NCI-H345 (cell line): ENCODE measurements around the gene TPBG.
A peak's percentile ranks its signal among the peaks of the same experiment; 100 is the strongest.

ENCODE experiments used
- DNase-seq: peaks from one replicate; lab custom pipeline; 2025; lab: John Stamatoyannopoulos, UW

The TPBG gene, protein sequence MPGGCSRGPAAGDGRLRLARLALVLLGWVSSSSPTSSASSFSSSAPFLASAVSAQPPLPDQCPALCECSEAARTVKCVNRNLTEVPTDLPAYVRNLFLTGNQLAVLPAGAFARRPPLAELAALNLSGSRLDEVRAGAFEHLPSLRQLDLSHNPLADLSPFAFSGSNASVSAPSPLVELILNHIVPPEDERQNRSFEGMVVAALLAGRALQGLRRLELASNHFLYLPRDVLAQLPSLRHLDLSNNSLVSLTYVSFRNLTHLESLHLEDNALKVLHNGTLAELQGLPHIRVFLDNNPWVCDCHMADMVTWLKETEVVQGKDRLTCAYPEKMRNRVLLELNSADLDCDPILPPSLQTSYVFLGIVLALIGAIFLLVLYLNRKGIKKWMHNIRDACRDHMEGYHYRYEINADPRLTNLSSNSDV

DNA sequence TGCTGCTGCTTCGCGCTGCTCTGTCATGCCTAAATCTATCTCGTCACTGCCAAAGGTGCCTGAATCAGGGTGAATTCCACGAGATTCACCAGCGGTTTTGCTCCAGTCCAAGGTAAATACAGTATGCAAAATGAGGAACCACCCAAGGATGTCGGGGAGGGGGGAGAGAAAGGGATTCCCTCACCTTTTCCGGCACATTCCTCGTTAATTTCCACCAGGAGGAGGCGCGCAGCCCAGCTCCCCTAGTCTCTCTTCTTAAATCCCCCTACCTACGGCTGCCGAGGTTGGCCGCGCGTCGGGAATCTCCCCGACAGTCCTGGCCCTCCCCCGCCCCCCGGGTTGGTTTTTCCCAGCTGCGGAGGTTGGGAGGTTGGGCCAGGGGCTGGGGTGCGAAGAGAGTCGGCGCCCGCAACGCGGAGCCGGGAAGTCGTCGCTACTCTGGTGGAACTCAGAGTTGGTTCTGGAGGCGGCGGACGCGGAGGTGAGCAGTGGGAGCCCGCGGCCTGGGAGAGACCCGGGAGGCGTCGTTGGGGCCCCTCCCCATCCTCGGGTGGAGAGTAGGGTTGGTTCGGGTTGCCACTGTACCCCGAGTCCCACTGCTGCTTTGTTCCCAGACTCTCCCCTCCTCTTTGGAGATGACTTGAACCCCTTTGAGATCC is at the start of gene TPBG:
TSS of gene TPBG (plus strand) at position 390 of the 659 bp plus-strand sequence. CDS start 1,145 bp downstream, outside the sequence.
- DNase-seq = peak; percentile 81

DNA sequence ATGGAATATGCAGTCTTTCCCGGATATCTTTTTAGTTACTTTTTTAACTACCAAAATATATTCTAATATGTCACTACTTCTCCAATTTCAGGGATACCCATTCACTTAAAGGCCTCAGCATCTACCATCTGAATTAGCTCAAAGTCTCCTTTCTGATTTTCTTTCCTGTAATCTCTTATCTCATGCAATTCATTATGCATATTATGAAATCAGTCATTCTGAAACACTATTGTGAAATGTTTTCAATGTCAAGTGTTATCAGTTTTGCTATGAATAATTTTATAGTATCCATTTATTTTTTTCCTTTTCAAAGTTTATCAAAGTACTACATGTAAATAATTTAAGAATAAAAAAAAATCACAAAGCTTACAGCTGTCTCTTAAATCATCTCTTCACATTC is 41.2 kb upstream of the TPBG start:
- DNase-seq = no peak

DNA sequence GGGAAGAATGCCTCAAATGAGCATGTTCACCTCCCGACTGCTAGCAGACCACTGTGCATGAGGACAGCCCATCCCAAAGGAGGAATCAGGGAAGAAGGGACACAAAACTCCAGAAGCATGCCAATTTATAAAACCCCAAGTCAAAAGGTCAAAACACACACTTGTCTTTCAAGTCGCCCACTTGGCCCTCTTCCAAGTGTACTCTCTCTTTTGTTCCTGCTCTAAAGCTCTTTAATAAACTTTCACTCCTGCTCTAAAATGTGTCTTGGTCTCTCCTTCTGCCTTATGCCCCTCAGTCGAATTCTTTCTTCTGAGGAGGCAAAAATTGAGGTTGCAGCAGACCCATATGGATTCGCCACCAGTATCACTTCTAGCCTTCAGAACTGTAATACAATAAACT is 33.9 kb upstream of the TPBG start:
- no peak for DNase-seq

DNA sequence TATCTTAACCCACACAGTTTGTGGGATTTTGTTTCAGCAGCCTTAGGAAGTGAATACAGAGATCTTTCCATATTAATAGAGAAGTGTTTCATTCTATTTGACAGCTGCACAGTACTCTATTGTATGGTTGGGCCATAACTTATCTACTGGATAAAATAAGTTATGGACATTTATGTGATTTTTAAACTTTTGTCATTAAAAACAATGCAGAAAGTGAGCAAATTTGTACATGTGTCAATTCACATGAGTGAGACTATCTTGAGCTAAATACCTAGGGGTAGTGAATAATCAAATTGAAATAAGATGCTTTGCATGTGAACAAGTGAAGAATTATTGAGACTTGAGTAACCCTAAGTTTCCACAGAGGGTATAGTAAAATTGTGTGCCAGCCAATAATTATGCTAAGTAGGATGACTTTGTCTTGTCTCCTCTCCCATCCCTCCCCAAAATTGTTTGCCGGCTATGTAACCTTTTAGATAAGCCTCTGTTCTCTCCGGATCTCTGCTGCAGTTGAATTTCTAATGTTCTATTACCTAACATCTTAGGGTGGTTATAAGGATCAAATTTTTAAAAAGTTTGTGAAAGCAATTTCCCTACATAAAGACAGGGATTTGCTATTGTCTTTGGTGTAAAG is 33.3 kb upstream of the TPBG start:
- no peak for DNase-seq

DNA sequence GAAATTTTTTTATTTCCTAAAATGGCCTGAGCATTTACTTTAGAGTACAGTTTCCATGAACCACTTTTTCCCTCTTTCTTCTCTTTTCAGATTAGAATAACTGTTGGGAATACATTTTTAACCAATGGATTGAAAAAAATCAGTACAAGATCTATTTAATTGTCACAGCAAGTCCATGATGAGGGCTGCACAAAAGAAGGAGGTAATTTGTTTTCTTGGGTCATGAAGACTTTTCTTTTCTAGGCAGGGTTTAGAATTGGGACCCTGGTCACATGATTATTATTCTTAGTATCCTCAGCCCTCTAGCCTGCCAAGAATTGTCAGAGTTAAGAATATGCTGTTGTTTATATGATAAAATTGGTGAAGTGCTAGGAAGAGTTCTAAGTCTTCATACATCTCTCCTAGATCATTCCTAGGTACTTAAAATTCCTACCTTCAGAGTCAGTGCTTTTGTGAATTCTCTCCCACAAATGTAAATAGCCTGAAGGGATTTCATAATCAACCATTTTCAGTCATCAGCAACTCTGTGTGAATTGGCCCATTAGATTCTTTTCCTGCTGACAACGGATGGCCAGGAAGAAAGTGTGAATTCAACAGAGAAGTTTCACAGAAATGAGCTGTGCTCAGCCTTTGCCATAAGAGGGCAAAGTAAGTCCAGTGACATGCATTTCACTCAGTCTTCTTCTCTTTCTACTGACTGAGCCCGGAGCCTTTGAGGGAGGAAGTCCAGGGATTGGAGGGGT is 32.4 kb upstream of the TPBG start:
- DNase-seq = peak; percentile 13

DNA sequence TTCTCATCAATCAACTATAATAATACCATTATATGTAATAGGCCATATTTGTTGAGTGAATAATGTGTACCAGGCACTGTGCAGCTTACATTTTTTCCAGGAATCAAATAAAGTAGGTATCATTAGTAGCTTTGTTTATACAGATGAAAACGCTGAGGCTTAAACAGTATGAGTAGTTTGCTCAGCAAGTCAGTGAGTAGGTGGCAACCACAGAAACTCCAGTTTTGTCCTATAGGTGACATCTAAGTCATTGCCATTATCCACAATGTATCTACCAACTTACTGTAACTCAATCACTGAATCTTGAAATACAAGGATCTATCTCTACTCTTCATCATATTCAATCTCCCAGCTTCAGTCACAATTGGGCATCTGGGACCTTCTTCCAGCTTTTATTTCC is 29.8 kb upstream of the TPBG start:
- DNase-seq = no peak

DNA sequence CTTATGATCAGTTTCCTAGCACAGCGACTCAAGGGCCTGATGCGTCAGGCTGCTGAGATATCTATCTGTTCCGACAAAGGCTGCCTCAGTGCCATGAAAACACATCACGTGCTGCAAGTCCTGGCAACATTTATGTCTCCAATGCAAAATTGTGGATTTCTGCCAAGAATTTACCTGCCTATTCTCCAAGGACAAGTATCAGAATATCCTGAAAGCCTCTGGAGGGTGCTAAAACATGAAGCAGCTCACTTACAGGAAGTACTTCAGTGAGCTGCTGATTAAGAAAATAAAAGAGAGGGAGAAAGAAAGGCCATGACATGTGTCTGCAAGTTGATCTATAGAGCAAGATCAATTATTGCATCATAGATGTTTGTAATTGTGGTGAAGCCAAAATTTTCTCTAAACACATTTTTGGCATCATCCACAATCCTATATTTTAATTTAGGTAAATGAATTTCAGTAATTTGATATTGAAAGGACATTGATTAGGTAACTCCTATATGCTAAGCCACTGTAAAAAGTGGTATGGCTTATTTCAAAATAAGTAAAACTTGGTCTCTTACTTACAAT is 25.8 kb upstream of the TPBG start:
- peak; percentile 75 for DNase-seq

DNA sequence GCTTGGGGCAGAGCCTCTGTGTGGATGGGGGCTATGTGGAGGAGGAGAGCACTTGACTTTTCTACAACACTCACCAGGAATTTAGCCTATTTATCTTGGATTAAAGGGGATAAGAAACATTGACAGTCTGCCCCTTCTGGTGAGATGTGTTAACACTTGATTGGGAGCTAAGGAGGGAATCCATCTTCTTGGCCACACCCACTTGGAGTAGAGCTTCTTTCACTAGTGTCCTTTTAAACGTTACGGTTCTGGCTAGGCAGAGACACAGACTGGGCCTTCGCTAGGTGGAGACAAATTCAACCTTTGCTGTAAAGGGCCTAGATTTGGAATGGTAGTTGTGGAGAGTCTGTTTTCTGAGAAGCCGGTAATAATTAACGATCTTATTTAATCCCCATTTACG is 15.5 kb upstream of the TPBG start:
- DNase-seq = no peak

DNA sequence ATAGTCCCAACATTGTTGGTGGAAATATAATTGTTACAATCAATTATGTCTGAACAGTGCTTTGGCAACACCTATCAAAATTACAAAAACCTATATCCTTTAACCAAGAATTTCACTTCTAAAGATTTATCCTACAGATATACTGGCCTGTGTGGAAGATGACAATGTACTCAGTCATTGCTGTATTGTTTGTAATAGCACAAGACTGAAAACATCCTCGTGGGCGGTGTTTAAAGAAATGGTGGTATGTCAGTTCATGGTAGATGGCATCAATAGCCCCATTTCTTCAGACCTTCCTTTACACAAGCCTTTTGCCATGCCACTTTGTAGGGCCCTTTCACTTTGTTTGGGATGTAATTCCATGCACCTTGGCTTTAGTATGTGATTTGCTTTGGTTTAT is 9.8 kb upstream of the TPBG start:
- no peak for DNase-seq

DNA sequence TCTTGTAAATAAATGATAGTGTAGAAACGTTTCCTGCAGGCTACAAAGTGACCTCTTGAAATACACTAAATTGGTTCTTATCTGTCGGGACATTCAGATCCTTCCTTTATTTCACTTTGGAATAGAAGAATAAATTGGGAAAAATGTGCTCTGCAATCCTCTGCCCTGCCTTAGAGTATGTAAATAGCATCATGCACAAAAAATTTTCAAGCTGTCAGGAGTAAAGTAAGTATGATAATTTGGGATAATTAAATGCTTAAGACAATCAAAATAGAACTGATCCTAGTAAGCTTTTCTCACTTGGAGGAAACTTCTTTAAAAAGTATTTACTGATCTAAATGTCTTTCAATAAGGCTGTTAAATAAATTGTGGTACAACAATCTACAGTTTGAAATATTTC is 3.1 kb upstream of the TPBG start:
- no peak for DNase-seq

DNA sequence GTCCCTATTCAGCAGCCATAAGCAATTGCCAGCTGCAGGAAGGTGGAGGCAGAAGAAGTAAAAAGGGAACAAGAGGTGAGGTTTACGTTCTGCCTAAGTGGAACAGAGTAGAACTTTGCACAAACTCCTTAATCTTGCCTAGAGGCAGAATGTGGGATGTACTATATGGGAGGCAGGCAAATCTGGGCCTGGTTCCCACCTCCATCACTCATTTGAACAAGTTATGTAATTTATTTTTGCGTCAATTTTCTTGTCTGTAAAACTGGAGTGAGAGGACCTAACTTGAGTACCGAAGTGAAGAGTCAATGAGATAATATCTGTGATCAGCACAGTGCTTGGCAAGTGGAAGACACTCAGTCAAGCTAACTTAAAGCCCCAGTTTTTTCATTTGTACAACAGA is 2.0 kb upstream of the TPBG start:
- no peak for DNase-seq

DNA sequence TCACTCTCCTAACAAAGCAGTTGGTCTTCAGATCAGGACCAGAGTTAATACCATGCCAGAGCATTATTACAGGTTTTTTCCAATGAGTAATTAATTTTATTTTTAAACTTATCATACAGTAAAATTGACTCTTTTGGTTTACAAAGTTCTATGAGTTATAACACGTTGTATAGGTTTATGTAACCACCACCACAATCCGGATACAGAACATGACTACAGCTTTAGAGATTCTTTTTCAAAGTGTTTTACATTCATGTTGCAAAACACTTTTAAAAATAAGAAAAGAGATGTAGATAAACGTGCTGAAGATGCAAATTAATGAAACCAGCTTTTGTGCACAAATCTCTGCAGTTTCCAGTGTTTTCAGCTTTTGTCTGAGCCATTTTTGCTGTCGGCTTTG is 1.5 kb upstream of the TPBG start:
- no peak for DNase-seq

DNA sequence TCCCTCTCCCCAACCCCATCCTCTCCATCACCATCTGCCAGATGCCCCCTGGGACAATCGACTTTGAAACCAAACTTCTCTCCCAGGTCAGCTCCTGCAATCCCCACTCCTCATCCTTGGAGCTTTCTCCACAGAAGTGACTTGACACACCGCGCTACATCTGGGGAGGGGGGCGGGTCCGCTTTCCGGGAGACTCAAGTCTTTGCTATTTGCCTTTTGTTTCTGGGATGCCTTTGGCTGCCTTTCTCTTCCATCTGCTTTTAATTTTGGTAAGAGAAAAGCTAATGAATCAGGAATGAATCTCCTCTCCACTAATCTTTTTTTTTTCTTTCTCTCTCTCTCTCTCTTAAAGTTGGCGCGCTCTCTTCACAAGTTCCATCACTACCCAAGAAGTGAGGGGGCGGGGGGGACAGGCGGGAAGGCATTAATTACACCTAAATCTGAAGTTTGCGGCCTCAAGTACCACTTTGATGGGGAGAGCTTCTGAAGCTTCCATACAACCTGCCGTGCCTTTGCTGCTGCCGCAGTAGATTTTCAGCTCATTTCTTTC is 664 bp upstream of the TPBG start:
- DNase-seq = no peak

DNA sequence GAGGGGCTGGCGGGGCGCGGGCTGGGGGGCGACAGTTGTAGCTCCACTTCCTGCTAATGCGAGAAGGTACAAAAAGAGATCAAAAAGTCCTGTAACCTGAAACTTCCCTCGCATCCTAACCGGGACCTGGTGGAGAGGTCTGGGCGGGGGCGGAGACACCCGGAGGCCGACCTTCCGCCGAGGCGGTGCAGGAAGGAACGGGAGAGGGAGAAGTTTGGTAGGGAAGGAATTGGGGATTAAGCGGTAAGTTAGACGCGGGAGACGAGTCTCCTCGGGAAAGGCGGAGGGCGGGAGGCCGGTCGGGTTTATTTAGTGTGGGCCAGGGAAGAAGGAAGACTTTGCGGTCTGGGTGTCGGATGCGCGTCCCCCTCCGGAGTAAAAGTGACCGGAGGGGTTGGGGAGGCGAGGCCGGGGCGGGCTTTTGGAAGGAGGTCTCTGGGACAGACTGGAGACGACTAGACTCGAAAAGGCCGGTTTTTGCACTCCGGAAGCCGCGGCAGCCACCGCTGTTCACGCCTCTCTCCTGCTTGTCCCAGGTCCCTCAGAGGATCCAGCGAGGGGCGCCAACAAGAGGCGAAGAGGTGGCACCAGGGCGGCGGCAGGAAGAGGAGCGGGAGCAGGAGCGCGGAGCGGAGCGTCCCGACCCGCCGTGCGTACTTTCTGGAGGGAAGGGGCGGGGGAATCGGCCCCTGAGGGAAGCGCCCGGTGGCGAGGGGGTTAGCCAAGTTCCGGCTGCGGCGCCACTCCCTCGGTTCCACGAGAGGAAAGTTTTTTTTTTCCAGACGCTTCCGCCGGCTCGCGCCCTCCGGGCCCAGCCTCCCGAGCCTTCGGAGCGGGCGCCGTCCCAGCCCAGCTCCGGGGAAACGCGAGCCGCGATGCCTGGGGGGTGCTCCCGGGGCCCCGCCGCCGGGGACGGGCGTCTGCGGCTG is 734 bp downstream of the TPBG start:
- peak; percentile 64 for DNase-seq

DNA sequence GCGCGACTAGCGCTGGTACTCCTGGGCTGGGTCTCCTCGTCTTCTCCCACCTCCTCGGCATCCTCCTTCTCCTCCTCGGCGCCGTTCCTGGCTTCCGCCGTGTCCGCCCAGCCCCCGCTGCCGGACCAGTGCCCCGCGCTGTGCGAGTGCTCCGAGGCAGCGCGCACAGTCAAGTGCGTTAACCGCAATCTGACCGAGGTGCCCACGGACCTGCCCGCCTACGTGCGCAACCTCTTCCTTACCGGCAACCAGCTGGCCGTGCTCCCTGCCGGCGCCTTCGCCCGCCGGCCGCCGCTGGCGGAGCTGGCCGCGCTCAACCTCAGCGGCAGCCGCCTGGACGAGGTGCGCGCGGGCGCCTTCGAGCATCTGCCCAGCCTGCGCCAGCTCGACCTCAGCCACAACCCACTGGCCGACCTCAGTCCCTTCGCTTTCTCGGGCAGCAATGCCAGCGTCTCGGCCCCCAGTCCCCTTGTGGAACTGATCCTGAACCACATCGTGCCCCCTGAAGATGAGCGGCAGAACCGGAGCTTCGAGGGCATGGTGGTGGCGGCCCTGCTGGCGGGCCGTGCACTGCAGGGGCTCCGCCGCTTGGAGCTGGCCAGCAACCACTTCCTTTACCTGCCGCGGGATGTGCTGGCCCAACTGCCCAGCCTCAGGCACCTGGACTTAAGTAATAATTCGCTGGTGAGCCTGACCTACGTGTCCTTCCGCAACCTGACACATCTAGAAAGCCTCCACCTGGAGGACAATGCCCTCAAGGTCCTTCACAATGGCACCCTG is 1.6 kb downstream of the TPBG start:
- peak; percentile 52 for DNase-seq

DNA sequence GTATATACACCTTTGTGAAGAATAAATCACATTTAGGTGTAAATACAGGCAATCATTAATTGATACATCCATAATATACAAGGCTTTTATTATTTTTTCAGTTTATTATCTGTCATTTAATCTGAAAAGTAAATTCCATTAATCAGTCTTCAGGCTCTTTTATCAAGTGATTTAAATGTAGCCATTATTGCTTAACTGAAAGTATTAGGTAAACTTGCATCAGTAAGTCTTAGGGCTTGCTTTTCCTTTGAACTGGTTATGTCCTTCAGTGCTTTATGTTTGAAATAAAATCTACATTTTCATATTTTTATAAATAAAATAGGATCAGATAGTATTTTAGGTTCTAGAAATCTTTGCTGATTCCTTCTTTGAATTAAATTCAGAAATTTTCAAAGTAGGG is 4.1 kb downstream of the TPBG start:
- DNase-seq = no peak

DNA sequence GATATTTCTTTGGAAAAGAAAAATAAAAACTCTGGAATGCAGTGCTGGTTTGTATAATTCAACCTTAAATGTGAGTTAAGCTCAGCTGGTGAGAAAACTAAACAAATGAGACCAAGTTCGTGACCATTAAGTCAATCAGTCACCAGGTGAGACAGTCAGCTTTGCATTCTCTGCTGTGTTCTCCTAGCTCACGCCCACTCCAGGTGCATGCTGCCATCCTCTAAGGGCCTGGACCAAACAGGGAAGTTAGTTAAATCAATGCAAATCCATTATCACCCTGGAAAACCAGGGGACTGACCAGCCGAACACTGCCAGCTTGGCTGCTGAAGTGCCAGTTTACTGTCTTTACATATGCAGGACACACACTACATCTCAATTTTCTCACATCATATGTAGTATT is 7.2 kb downstream of the TPBG start:
- peak; percentile 58 for DNase-seq

DNA sequence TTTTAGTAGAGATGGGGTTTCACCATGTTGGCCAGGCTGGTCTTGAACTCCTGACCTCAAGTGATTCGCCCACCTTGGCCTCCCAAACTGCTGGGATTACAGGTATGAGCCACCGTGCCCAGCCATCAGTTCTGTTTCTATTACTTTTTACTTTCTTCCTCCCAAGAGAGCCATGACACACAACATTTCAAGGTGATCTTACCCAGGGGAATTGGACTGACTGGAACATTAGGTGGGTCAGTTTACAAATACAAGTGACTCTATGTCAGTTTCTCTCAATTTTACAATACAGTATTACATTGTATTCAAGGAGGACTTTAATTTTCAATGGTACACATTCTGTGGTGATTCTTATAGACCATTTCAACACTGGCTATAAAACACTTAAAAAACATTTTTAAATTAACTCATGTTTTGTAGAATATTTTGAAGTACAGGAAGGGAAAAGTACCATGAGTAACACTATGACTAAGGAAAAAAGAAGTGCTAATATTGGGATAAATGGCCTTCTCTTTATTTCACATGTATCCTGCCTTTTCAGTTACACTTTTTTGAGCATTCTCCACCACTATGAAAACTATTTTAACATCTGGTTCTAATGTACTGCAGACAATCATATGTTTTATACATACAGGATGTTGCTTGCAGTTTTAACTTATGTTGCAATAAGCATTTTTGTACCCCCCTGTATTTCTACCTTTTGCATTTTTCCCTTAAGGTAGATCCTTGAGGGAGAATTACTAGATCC is 8.4 kb downstream of the TPBG start:
- no peak for DNase-seq

DNA sequence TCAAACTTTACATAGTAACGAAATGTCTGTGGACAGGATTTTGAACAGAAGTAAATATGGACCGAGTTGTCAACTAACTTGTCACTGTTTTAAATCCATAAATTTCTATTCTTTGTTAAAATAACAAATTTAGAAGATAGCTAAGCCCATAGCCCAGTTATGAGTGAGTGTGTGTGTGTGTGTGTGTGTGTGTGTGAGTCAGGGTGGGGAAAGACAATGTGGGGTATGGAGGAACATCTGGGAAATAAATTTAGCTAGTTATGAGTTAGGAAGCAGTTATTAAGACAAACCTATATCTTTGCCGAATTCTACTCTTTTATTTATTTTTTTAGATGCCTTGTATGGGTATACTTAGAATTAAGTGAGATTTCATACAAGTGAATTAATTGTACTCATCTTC is 9.0 kb downstream of the TPBG start:
- DNase-seq = no peak
